SK-N-SH (cell line): ENCODE data around the gene SRSF7. TPM values are rescaled to one million over a fixed set of nuclear protein-coding genes. Genes with fewer than 3 reads are reported as not detected.

Experiments used
- CTCF ChIA-PET: fragments of 300-600, 350-600 bp; formaldehyde crosslinking; extraction: SDS; loops from one replicate; lab custom pipeline; 2021; lab: Yijun Ruan, JAX
- POLR2A ChIA-PET: fragments of 350-600 bp; sonication (Branson Sonifier 250); formaldehyde crosslinking; extraction: SDS; loops from one replicate; lab custom pipeline; 2020; ENCODE audit warnings: antibody characterized with exemption, inconsistent platforms; lab: Yijun Ruan, JAX
- DNase-seq: peaks from one replicate; pipeline ENCODE4 v3.0.0; 2012
- H2AFZ ChIP-seq: fragments of 200-600 bp; sonication (generic); 2 replicates; pipeline ENCODE4 v1.8.1; 2016; ENCODE audit warnings: antibody characterized with exemption, mild to moderate bottlenecking, low read depth
- H3F3A ChIP-seq: fragments of 200-600 bp; sonication (generic); replicated peaks from 2 replicates; pipeline ENCODE3; 2016; ENCODE audit warnings: antibody characterized with exemption, mild to moderate bottlenecking; ENCODE audit not compliant: insufficient read depth
- H3K27ac ChIP-seq, 2 experiments: fragments of 200-500 bp in 1 of 2; fragments of 200-600 bp in 1 of 2; sonication (Bioruptor generic) in 1 of 2; sonication (generic), shearing (Covaris generic) in 1 of 2; 2 replicates each; pipeline versions ENCODE4 v1.5.1 to v1.6.1; 2014 to 2016; ENCODE audit warnings: low read depth in 2 of 2, inconsistent platforms in 1 of 2, low read length in 1 of 2, mild to moderate bottlenecking in 1 of 2, mixed read lengths in 1 of 2
- H3K27me3 ChIP-seq: fragments of 200-600 bp; sonication (generic), shearing (Covaris generic); 2 replicates; pipeline ENCODE4 v1.6.1; 2016; ENCODE audit warnings: mixed run types; ENCODE audit not compliant: insufficient read depth
- H3K36me3 ChIP-seq, 2 experiments: fragments of 200-500 bp in 1 of 2; fragments of 200-600 bp in 1 of 2; sonication (Bioruptor generic) in 1 of 2; sonication (generic) in 1 of 2; replicated peaks in 1 of 2; 2 replicates each; pipeline versions ENCODE3 to v1.5.1; 2014 to 2016; ENCODE audit warnings: low read length in 1 of 2, mild to moderate bottlenecking in 1 of 2; ENCODE audit not compliant: insufficient read depth in 2 of 2, control insufficient read depth in 1 of 2
- H3K4me1 ChIP-seq, 2 experiments: fragments of 200-500 bp in 1 of 2; fragments of 200-600 bp in 1 of 2; sonication (Bioruptor generic) in 1 of 2; sonication (generic), shearing (Covaris generic) in 1 of 2; 2 replicates each; pipeline versions ENCODE4 v1.5.1 to v1.6.1; 2014 to 2016; ENCODE audit warnings: low read depth in 1 of 2, low read length in 1 of 2, mixed run types in 1 of 2; ENCODE audit not compliant: insufficient read depth in 2 of 2, control insufficient read depth in 1 of 2
- H3K4me2 ChIP-seq: fragments of 200-600 bp; sonication (generic), shearing (Covaris generic); 2 replicates; pipeline ENCODE4 v1.6.1; 2017; ENCODE audit warnings: mixed run types
- H3K4me3 ChIP-seq, 2 experiments: fragments of 200-500 bp in 1 of 2; fragments of 200-600 bp in 1 of 2; sonication (Bioruptor generic) in 1 of 2; sonication (generic), shearing (Covaris generic) in 1 of 2; 2 replicates each; pipeline versions ENCODE4 v1.5.1 to v1.8.1; 2014 to 2016; ENCODE audit warnings: low read depth in 2 of 2, inconsistent platforms in 1 of 2, low read length in 1 of 2, mild to moderate bottlenecking in 1 of 2, mixed read lengths in 1 of 2, moderate library complexity in 1 of 2
- H3K79me2 ChIP-seq: fragments of 200-600 bp; sonication (generic); 2 replicates; pipeline ENCODE4 v1.8.1; 2017; ENCODE audit warnings: mild to moderate bottlenecking; ENCODE audit not compliant: insufficient read depth
- H3K9ac ChIP-seq: fragments of 200-600 bp; sonication (generic); 2 replicates; pipeline ENCODE4 v1.6.1; 2017; ENCODE audit warnings: mixed run types
- H3K9me2 ChIP-seq: fragments of 200-600 bp; sonication (generic); 2 replicates; pipeline ENCODE4 v1.6.1; 2017; ENCODE audit warnings: mixed run types
- H3K9me3 ChIP-seq: fragments of 200-600 bp; sonication (generic); 2 replicates; pipeline ENCODE4 v1.6.1; 2017; ENCODE audit warnings: mixed run types, mild to moderate bottlenecking, moderate library complexity
- H4K20me1 ChIP-seq: fragments of 200-600 bp; sonication (generic); 2 replicates; pipeline ENCODE4 v1.6.1; 2017; ENCODE audit warnings: mild to moderate bottlenecking, mixed run types; ENCODE audit not compliant: insufficient read depth
- CHD2 ChIP-seq: fragments of 150-350 bp; IDR thresholded peaks from 2 replicates; pipeline ENCODE4 v1.6.1; 2018; ENCODE audit warnings: low read length; ENCODE audit not compliant: partially characterized antibody
- ELF1 ChIP-seq: IDR thresholded peaks from 2 replicates; pipeline ENCODE4 v1.4.0; 2012
- EZH2phosphoT487 ChIP-seq: fragments of 200-600 bp; sonication (generic); IDR thresholded peaks from 2 replicates; pipeline ENCODE4 v1.6.1; 2017; ENCODE audit warnings: low read depth, mixed run types, mild to moderate bottlenecking, antibody characterized with exemption, moderate library complexity, borderline replicate concordance
- FOXJ3 ChIP-seq: sonication (generic); formaldehyde crosslinking; IDR thresholded peaks from 2 replicates; pipeline ENCODE4 v1.5.1; 2020; ENCODE audit warnings: mild to moderate bottlenecking, missing genetic modification reagents
- FOXM1 ChIP-seq: IDR thresholded peaks from 2 replicates; pipeline ENCODE4 v1.4.0; 2012; ENCODE audit warnings: low read depth, mild to moderate bottlenecking
- GATA2 ChIP-seq: sonication (generic); formaldehyde crosslinking; IDR thresholded peaks from 2 replicates; pipeline ENCODE4 v1.5.0; 2020; ENCODE audit warnings: mild to moderate bottlenecking, missing genetic modification reagents
- JUND ChIP-seq: IDR thresholded peaks from 2 replicates; pipeline ENCODE4 v1.4.0; 2012
- MEF2A ChIP-seq: IDR thresholded peaks from 2 replicates; pipeline ENCODE4 v1.4.0; 2012; ENCODE audit warnings: low read depth, borderline replicate concordance
- MXI1 ChIP-seq: IDR thresholded peaks from 2 replicates; pipeline ENCODE4 v1.6.1; 2012; ENCODE audit warnings: mild to moderate bottlenecking, low read depth, low read length, improper control_type of control experiment
- NRF1 ChIP-seq: IDR thresholded peaks from 2 replicates; pipeline ENCODE4 v1.6.1; 2012; ENCODE audit warnings: low read depth, mild to moderate bottlenecking, low read length
- RCOR1 ChIP-seq: fragments of 150-350 bp; IDR thresholded peaks from 2 replicates; pipeline ENCODE4 v1.6.1; 2017; ENCODE audit warnings: antibody characterized with exemption, low read length
- REST ChIP-seq: IDR thresholded peaks from 2 replicates; pipeline ENCODE4 v1.6.1; 2012; ENCODE audit warnings: mild to moderate bottlenecking, low read depth, low read length, moderate library complexity
- RFX5 ChIP-seq: IDR thresholded peaks from 2 replicates; pipeline ENCODE4 v1.6.1; 2012; ENCODE audit warnings: mild to moderate bottlenecking, improper control_type of control experiment, low read length
- SIN3A ChIP-seq: IDR thresholded peaks from 2 replicates; pipeline ENCODE4 v1.6.1; 2012; ENCODE audit warnings: low read depth, mild to moderate bottlenecking, low read length, moderate library complexity, borderline replicate concordance
- SMC3 ChIP-seq: IDR thresholded peaks from 2 replicates; pipeline ENCODE4 v1.6.1; 2012; ENCODE audit warnings: low read depth, low read length, improper control_type of control experiment
- TCF12 ChIP-seq: IDR thresholded peaks from 2 replicates; pipeline ENCODE4 v1.4.0; 2012
- WGBS: methylation state at CpG from one replicate; pipeline ENCODE4 v1.1.6; 2017; ENCODE audit warnings: low lambda C conversion rate; 5-methylcytosine and 5-hydroxymethylcytosine counted together
- polyA plus RNA-seq, 3 experiments: library from polyadenylated mRNA; depleted of rRNA; stranded (reverse); fragments of >200 nt; gene quantifications; 2 replicates each; pipeline ENCODE4 v1.2.3, GENCODE V29; 2012
- TF ChIP-seq, protein P1 (sequence below): IDR thresholded peaks from 2 replicates; pipeline ENCODE4 v1.4.0; 2012; ENCODE audit warnings: low read depth, borderline replicate concordance
- TF ChIP-seq, protein P2 (sequence below): IDR thresholded peaks from 2 replicates; pipeline ENCODE4; 2012
- TF ChIP-seq, protein P3 (sequence below): fragments of 150-350 bp; IDR thresholded peaks from 2 replicates; pipeline ENCODE4 v1.6.1; 2016; ENCODE audit warnings: mild to moderate bottlenecking, low read depth, low read length
- TF ChIP-seq, protein P4 (sequence below): IDR thresholded peaks from 2 replicates; pipeline ENCODE4 v1.4.0; 2012; ENCODE audit warnings: low read depth
- TF ChIP-seq, protein P5 (sequence below): IDR thresholded peaks from 2 replicates; pipeline ENCODE4 v1.4.0; 2012; ENCODE audit warnings: low read depth, borderline replicate concordance

SRSF7 gene
- polyA plus RNA-seq, 1 of the 3 experiments (the other 2 are of a cell fraction): 199 TPM

DNA sequence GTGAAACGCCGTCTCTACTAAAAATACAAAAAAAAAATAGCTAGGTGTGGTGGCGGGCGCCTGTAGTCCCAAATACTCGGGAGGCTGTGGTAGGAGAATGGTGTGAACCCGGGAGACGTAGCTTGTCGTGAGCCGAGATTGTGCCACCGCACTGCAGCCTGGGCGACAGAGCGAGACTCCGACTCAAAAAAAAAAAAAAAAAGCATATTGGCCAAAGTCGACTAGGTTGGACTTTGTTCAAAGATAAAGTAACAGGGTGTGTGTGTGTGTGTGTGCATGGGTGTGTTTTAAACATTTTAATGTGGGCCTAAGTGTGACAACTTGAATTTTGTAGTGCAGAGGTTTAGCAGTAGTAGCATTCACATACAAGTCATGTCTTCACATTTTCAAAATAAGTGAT, 38.5 kb upstream of the SRSF7 start (continued):
- TF ChIP-seq, protein P1, sequence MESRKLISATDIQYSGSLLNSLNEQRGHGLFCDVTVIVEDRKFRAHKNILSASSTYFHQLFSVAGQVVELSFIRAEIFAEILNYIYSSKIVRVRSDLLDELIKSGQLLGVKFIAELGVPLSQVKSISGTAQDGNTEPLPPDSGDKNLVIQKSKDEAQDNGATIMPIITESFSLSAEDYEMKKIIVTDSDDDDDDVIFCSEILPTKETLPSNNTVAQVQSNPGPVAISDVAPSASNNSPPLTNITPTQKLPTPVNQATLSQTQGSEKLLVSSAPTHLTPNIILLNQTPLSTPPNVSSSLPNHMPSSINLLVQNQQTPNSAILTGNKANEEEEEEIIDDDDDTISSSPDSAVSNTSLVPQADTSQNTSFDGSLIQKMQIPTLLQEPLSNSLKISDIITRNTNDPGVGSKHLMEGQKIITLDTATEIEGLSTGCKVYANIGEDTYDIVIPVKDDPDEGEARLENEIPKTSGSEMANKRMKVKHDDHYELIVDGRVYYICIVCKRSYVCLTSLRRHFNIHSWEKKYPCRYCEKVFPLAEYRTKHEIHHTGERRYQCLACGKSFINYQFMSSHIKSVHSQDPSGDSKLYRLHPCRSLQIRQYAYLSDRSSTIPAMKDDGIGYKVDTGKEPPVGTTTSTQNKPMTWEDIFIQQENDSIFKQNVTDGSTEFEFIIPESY: no peak
- TF ChIP-seq RFX5: no peak
- no peak for TF ChIP-seq TCF12
- no peak for TF ChIP-seq FOXM1
- no peak for TF ChIP-seq ELF1

DNA sequence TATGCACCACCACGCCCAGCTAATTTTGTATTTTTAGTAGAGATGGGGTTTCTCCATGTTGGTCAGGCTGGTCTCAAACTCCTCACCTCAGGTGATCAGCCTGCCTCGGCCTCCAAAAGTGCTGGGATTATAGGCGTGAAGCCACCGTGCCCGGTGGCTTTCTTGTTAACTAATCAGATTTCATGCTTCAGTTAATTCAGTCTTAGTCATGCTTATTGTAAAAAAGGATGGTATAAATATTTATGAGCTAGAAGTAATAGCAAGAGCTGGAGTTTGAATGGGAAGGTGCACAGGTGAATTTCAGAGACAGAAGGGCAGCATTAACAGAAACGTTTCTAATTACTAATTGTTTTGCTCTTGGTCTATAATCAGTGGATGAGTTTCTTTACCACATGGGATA, 37.1 kb upstream of the SRSF7 start:
- no peaks in the 10 kb centered on the region for H3K9me3 ChIP-seq
- no peak overlapping the region for H3K27ac ChIP-seq
- H3F3A ChIP-seq: no peaks in the 10 kb centered on the region
- no peak overlapping the region for H3K4me2 ChIP-seq
- POLR2A ChIA-PET: no interaction called here
- H3K79me2 ChIP-seq: no peaks in the 10 kb centered on the region
- WGBS: 95% methylated on average over 6 of the region's 6 CpGs
- no peak overlapping the region for H2AFZ ChIP-seq
- H3K36me3 ChIP-seq: no peaks in the 10 kb centered on the region
- H3K4me3 ChIP-seq: no peak overlapping the region
- H4K20me1 ChIP-seq: no peaks in the 10 kb centered on the region
- DNase-seq: no peak
- H3K9ac ChIP-seq: no peak overlapping the region
- no peaks in the 10 kb centered on the region for H3K4me1 ChIP-seq
- H3K9me2 ChIP-seq: no peaks in the 10 kb centered on the region
- CTCF ChIA-PET: interaction anchor here (1.4 kb wide), 1 partner anchor 17 kb away, joined by 3 read pairs; no protein-coding TSS in a partner anchor
- H3K27me3 ChIP-seq: no peaks in the 10 kb centered on the region
- no peak for TF ChIP-seq MEF2A
- TF ChIP-seq GATA2 (CRISPR knock-in tag): no peak
- no peak for TF ChIP-seq SMC3
- TF ChIP-seq EZH2phosphoT487: no peak
- TF ChIP-seq CHD2: no peak
- TF ChIP-seq MXI1: no peak
- no peak for TF ChIP-seq NRF1
- TF ChIP-seq RCOR1: no peak
- TF ChIP-seq, protein P2, sequence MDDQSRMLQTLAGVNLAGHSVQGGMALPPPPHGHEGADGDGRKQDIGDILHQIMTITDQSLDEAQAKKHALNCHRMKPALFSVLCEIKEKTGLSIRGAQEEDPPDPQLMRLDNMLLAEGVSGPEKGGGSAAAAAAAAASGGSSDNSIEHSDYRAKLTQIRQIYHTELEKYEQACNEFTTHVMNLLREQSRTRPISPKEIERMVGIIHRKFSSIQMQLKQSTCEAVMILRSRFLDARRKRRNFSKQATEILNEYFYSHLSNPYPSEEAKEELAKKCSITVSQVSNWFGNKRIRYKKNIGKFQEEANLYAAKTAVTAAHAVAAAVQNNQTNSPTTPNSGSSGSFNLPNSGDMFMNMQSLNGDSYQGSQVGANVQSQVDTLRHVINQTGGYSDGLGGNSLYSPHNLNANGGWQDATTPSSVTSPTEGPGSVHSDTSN: no peak
- no peak for TF ChIP-seq FOXJ3
- TF ChIP-seq, protein P1: no peak
- TF ChIP-seq, protein P3, sequence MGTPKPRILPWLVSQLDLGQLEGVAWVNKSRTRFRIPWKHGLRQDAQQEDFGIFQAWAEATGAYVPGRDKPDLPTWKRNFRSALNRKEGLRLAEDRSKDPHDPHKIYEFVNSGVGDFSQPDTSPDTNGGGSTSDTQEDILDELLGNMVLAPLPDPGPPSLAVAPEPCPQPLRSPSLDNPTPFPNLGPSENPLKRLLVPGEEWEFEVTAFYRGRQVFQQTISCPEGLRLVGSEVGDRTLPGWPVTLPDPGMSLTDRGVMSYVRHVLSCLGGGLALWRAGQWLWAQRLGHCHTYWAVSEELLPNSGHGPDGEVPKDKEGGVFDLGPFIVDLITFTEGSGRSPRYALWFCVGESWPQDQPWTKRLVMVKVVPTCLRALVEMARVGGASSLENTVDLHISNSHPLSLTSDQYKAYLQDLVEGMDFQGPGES: no peak
- no peak for TF ChIP-seq SIN3A
- TF ChIP-seq JUND: no peak
- TF ChIP-seq REST: no peak
- TF ChIP-seq, protein P4, sequence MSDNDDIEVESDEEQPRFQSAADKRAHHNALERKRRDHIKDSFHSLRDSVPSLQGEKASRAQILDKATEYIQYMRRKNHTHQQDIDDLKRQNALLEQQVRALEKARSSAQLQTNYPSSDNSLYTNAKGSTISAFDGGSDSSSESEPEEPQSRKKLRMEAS: no peak
- TF ChIP-seq, protein P5, sequence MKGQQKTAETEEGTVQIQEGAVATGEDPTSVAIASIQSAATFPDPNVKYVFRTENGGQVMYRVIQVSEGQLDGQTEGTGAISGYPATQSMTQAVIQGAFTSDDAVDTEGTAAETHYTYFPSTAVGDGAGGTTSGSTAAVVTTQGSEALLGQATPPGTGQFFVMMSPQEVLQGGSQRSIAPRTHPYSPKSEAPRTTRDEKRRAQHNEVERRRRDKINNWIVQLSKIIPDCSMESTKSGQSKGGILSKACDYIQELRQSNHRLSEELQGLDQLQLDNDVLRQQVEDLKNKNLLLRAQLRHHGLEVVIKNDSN: no peak
